C4-2B (cell line): ENCODE measurements around the gene MCF2L2.
"Not testable (repeated sequence)": the region's sequence is repeated elsewhere in the genome, so short reads cannot be mapped to it uniquely, and the experiment has no call there.

ENCODE experiments used
- H3K27ac ChIP-seq: fragments of 450-650 bp; 2 replicates; pipeline ENCODE4 v1.5.1; 2017
- ZFX ChIP-seq: fragments of 450-650 bp; IDR thresholded peaks from 2 replicates; pipeline ENCODE4 v1.6.1; 2017
- TF ChIP-seq, protein P1 (sequence below): fragments of 450-650 bp; conservative IDR thresholded peaks from 2 replicates; pipeline ENCODE4 v1.5.1; 2017; ENCODE audit warnings: mild to moderate bottlenecking

MCF2L2 gene

DNA sequence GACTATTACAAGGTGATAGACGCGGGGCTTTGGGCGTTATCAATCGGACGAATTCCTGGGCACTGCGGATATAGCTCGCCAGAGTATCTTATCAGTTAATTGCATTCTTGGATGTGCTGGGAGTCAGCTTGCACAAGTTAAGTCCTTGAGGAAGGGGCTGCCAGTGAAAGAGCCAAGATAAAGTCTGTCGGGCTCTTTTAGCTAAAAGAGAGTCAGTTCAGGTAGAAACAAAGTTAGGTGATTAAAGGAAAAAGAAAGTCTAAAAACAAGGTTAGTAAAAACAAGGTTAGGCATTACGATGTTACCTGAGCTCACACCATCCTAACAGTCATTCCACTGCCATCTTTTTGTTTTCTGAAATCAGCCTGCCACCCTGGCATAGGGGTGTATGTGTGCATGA, 6.1 kb upstream of the MCF2L2 start:
- TF ChIP-seq, protein P1, sequence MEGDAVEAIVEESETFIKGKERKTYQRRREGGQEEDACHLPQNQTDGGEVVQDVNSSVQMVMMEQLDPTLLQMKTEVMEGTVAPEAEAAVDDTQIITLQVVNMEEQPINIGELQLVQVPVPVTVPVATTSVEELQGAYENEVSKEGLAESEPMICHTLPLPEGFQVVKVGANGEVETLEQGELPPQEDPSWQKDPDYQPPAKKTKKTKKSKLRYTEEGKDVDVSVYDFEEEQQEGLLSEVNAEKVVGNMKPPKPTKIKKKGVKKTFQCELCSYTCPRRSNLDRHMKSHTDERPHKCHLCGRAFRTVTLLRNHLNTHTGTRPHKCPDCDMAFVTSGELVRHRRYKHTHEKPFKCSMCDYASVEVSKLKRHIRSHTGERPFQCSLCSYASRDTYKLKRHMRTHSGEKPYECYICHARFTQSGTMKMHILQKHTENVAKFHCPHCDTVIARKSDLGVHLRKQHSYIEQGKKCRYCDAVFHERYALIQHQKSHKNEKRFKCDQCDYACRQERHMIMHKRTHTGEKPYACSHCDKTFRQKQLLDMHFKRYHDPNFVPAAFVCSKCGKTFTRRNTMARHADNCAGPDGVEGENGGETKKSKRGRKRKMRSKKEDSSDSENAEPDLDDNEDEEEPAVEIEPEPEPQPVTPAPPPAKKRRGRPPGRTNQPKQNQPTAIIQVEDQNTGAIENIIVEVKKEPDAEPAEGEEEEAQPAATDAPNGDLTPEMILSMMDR: no peak
- TF ChIP-seq ZFX: no peak

DNA sequence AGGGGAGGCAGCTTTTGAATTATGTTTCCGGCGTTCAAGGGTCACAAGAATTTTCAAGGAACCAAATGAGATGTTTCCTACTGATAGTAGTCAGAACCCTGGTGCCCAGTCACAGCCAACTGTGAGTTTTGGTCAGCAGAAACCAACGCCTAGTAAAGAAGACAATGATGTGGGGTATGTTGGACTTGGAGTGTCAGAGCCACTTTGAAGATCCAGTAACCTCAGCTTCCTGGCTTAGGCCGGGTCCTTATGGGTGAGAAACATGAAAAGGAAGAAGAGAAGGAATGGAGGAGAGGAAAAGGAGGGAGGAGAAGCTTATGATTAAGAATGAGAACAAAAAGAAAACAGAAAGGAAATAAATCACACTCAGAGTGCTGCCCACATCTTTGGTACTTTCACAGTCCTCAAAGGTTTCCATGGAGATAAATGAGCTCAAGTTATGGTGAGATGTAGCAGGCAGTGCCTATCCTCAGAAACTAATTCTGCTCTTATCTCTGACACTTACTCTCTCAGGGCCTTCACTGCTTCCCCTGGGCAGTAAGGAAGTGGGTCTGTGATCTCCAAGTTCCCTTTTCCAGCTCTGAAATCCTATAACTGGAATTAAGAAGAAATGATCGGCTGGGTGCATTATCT, 2.0 kb upstream of the MCF2L2 start:
- H3K27ac ChIP-seq: no peak overlapping the region
- TF ChIP-seq ZFX: no peak
- TF ChIP-seq, protein P1: no peak

More for the DNA sequence above, 6.1 kb upstream of the MCF2L2 start:
- no peak overlapping the region for H3K27ac ChIP-seq

DNA sequence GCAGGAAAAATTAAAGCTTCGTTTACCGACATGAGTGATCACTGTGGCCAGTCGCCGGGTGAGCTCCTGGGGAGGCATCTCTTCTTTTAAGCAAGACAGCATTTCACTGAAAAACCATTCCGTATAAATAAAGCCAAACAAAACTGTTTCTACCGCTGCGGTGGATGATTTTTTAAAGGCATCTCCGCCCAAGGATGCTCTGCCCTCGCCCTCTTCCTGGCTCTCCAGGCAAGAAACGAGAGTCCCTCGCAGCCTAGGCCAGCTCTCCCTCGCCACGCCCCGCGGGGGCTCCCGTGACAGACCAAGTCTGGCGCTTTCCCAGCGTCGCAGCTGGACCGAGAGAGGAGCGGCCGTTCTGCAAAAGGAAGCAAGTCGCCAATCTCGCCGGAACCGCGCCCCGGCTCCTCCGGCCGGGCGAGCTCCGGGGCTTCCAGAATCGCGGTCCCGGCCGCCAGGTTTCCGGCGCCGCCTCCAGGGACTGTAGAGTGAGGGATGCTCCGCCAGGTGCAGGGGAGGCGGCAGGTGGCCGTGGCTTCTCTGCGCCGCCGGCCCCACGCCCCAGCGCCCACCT, 458 bp downstream of the MCF2L2 start:
- no peak overlapping the region; the same call in 1 of the 2 replicates for H3K27ac ChIP-seq
- TF ChIP-seq, protein P1: no peak; the same call in 1 of the 2 replicates
- TF ChIP-seq ZFX: no peak

DNA sequence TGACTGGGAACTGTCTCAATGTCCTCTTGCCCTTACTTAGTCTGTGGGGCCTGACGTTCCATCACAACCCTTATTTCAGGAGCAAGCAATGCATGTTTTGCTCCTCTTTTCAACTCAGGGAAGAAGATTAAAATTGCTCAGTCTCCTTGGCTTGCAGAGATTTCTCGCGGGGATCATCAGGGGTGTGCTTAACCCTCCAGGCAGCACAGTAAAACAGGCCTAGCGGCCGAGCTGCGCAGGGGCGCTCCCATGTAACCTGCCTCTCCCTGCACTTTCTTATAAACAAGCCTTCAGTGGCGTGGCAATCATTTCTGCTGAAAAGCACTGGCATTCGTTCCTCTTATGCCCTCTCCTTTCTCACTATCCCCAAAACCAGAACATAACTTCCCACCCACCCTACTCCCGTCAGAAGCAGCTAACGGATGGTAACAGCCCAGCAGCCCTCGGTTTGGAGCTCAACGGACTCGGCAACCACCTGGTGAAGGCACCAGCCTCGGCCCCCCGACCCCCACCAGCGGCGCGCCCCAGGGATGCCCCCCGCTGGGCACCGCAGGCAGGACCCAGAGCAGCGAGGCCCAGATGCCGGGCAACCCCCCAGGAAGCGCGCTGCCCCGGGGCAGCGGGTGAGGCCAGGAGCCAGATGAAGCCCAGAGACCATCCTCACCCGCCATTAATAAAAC, 1.1 kb downstream of the MCF2L2 start:
- H3K27ac ChIP-seq: no peak overlapping the region
- no peak for TF ChIP-seq ZFX
- TF ChIP-seq, protein P1: no peak

DNA sequence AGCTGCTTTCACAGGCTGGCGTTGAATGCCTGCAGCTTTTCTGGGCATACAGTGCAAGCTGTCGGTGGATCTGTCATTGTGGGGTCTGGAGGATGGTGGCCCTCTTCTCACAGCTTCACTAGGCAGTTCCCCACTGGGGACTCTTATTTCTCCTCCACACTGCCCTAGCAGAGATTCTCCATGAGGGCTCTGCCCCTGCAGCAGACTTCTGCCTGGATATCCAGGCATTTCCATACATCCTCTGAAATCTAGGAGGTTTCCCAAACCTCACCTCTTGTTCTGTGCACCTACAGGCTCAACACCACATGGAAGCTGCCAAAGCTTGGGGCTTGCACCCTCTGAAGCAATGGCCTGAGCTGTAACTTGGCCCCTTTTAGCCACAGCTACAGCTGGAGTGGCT, 9.6 kb downstream of the MCF2L2 start:
- not testable (repeated sequence) for H3K27ac ChIP-seq

DNA sequence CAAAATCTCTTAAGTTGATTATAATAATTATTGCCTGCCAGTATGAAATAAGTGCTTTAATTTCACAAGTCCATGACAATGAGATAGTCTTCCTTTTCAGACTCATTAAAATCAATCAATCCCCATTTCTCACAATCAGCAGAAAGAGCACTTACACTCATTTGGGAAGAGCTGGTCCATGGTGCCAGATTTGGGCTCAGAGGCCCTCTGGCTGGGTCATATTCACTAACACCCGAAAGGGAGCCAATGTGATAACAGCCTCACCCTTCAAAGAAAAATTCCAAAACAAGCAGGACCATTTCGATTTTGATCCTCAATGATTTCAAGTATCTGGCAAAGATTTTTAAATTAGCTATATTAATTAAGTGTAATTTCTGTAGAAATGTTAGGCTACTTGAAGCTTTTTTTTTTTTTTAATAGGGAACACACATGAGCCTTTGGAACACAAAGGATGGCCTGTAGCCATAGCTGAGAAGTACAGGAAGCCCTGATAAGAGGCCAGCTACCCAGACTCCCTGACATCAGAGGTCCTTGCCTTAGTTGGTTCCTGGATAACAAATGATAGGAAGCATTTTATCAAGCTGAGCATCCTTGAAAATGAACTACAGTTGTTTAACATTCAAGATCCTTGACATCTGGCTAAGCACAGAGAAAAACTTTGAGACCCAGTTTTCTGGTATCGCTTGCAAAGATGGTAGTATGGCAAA, 17.1 kb downstream of the MCF2L2 start:
- no peak for TF ChIP-seq ZFX
- TF ChIP-seq, protein P1: no peak
- H3K27ac ChIP-seq: no peak overlapping the region

DNA sequence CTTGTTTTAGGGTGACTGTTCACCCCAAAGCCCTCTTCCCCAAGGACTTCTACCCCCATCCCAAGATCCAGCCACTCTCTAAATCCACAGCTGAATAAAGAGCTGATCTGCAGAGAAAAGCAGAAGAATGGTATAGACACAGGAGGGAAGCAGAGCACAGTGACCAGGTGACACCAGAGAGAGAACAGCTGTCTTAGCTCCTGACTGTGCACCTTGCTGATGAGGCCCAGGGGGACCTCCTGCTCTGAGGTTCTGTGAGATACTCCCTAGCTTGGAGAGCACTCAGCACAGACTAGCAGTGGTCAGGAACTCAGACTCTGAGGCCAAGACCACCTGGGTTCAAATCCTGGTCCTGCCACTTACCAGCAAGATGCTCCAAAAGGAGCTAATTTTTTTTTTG, 17.7 kb downstream of the MCF2L2 start:
- TF ChIP-seq, protein P1: no peak
- no peak overlapping the region; the same call in 1 of the 2 replicates for H3K27ac ChIP-seq
